Right lobe of liver (tissue), 4 donors: Measurements from ENCODE around the gene ENOX1.

Experiments
- CTCF ChIP-seq, 4 donors: fragments of 200-600 bp in 3 of 4; fragments of 450-650 bp in 1 of 4; IDR thresholded peaks; one replicate each; pipeline versions ENCODE4 v1.5.1 to v1.8.0; 2016 to 2022; ENCODE audit warnings: antibody characterized with exemption in 4 of 4, mild to moderate bottlenecking in 2 of 4
- POLR2A ChIP-seq: fragments of 450-650 bp; IDR thresholded peaks from one replicate; pipeline ENCODE4 v1.6.1; 2017; ENCODE audit warnings: antibody characterized with exemption, mild to moderate bottlenecking
- donor health status: DM: no; HTN: no; CAD: no.
- donor health status: DM: no; HTN: no; CAD: no.
- donor health status: DM: no; HTN: yes; CAD: no.

- TF ChIP-seq CTCF (IDR thresholded peaks at IDR 0.05) (no peak), POLR2A (no peak)
Observed at GRCh38 chr13:43363156-43363953, 423.4 kb downstream of the ENOX1 start.
